GM12873 (cell line): Measurements from ENCODE around the gene DERL3.

ENCODE experiments used
- TF ChIP-seq, protein P1 (sequence below): IDR thresholded peaks from 2 replicates; pipeline ENCODE4 v1.5.1; 2012; ENCODE audit warnings: low read depth, mild to moderate bottlenecking, moderate library complexity, low read length, control low read depth; ENCODE audit not compliant: insufficient read depth; ENCODE audit errors: missing control alignments

The DERL3 gene

DNA sequence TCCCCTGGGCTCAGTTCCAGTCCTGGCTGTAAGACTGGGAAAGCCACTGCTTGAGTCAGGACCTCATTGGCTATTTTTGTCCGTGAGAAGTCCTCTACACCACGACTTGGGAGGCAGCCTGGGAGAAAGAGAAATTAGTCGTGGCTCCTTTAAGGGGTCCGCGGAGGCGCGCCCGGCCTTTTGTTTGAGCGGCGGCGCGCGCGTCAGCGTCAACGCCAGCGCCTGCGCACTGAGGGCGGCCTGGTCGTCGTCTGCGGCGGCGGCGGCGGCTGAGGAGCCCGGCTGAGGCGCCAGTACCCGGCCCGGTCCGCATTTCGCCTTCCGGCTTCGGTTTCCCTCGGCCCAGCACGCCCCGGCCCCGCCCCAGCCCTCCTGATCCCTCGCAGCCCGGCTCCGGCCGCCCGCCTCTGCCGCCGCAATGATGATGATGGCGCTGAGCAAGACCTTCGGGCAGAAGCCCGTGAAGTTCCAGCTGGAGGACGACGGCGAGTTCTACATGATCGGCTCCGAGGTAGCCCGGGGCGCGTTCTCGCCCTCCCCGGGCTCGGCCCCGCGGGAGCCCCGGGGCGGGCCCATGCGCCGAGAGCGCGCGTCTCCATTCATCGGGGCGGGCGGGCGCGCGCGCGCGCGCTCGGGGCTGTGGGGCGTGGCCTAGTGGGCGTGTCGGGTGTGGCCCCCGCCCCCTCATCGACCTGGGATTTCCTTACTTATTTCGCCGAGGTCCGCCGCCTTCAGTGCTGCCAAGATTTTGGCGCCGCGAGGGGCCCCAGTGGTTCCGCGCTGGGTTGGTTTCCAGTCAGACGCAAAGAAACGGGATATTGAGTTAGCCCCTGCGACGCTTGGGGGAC is 51.8 kb downstream of the DERL3 start, which contains the start of gene SMARCB1:
Gene SMARCB1 (plus strand): TSS at position 215 of the 848 bp plus-strand sequence. CDS start 204 bp downstream, at position 419.
- TF ChIP-seq, protein P1, sequence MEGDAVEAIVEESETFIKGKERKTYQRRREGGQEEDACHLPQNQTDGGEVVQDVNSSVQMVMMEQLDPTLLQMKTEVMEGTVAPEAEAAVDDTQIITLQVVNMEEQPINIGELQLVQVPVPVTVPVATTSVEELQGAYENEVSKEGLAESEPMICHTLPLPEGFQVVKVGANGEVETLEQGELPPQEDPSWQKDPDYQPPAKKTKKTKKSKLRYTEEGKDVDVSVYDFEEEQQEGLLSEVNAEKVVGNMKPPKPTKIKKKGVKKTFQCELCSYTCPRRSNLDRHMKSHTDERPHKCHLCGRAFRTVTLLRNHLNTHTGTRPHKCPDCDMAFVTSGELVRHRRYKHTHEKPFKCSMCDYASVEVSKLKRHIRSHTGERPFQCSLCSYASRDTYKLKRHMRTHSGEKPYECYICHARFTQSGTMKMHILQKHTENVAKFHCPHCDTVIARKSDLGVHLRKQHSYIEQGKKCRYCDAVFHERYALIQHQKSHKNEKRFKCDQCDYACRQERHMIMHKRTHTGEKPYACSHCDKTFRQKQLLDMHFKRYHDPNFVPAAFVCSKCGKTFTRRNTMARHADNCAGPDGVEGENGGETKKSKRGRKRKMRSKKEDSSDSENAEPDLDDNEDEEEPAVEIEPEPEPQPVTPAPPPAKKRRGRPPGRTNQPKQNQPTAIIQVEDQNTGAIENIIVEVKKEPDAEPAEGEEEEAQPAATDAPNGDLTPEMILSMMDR = no peak

- TF ChIP-seq, protein P1 = no peak
Observed at GRCh38 chr22:23786261-23786710, 52.5 kb downstream of the DERL3 start.
